Loucy (cell line): ENCODE data around the gene ZDHHC21.
"Not testable (repeated sequence)": the region's sequence is repeated elsewhere in the genome, so short reads cannot be mapped to it uniquely, and the experiment has no call there.

Experiments
- CTCF ChIP-seq: fragments of 200-600 bp; sonication (generic); conservative IDR thresholded peaks from 2 replicates; pipeline ENCODE4 v1.5.1; 2014; ENCODE audit warnings: mild to moderate bottlenecking, antibody characterized with exemption, low read length
- EZH2phosphoT487 ChIP-seq: fragments of 200-600 bp; IDR thresholded peaks from 2 replicates; pipeline ENCODE4 v1.6.1; 2018; ENCODE audit warnings: antibody characterized with exemption, mild to moderate bottlenecking, moderate library complexity, borderline replicate concordance

- not testable (repeated sequence) for TF ChIP-seq CTCF, EZH2phosphoT487
These were observed 10.6 kb downstream of the ZDHHC21 start for GRCh38 chr9:14682616-14683015.
